GM18505 (cell line): Measurements from ENCODE around the gene TBX2.

Experiments used
- ATAC-seq: cut with Tn5 transposase; IDR thresholded peaks from one replicate; pipeline ENCODE4 v1.9.1; 2021; ENCODE audit not compliant: unreplicated experiment
- POLR2A ChIP-seq: IDR thresholded peaks from 4 replicates; pipeline ENCODE4 v1.6.1; 2011; ENCODE audit warnings: borderline replicate concordance; ENCODE audit not compliant: insufficient read depth, insufficient read length; ENCODE audit errors: extremely low read depth

TBX2 gene

GRCh38 chr17:61378658-61379456, 20.8 kb upstream of the TBX2 start:
- no peak for TF ChIP-seq POLR2A
- ATAC-seq, result no peak

GRCh38 chr17:61379457-61380216, 20.0 kb upstream of the TBX2 start:
- ATAC-seq, result no peak
- no peak for TF ChIP-seq POLR2A

GRCh38 chr17:61380217-61380835, 19.3 kb upstream of the TBX2 start:
- TF ChIP-seq POLR2A, result no peak
- ATAC-seq, result no peak

- no peak for TF ChIP-seq POLR2A
- ATAC-seq, result no peak
Measured at GRCh38 chr17:61380836-61381525, 18.7 kb upstream of the TBX2 start.

- TF ChIP-seq POLR2A, result no peak
- ATAC-seq, result no peak
Measured at GRCh38 chr17:61381537-61381936, 18.1 kb upstream of the TBX2 start.

DNA sequence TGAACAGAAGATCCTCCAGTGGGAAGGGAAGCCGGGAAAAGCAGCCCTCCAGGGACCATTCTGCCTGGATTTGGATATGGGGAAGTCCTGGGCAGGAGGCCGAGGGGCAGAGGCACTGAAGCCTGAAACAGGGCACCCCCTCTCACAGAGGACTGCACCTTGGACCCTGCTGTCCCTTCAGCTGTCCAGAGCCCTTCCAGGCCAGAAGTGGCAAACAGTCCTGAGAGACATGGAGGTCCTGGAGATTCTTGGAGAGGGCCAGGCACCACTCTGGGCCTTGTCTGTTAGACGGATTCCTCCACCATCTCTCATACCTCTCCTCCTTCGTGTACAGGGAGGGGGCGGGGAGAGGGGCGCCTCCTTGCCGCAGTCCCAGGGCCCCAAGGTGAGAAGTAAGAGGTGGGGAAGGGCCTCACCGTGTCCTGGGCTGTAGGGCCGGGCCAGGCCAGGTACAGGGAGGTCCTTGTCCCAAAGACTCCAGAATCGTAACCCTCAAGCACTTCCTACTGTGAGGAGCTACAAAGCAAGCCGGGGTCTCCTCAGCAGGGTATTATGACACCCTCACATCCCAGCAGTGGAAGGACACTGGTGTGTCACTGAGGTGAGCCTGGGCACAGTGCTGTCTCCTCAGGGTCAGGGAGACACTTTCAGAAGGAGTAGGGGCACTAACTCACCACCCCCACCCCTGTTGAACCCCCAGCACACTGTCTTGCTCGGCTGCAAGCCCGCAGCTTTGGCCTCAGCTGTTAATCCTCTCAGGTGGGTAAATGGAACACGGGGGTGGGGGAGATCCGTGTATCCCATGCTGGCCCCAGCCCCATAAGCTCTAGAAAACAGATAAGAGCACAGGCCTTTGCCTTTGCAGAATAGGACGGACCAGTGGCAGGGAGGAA, 16.6 kb upstream of the TBX2 start:
- no peak for ATAC-seq
- no peak for TF ChIP-seq POLR2A

DNA sequence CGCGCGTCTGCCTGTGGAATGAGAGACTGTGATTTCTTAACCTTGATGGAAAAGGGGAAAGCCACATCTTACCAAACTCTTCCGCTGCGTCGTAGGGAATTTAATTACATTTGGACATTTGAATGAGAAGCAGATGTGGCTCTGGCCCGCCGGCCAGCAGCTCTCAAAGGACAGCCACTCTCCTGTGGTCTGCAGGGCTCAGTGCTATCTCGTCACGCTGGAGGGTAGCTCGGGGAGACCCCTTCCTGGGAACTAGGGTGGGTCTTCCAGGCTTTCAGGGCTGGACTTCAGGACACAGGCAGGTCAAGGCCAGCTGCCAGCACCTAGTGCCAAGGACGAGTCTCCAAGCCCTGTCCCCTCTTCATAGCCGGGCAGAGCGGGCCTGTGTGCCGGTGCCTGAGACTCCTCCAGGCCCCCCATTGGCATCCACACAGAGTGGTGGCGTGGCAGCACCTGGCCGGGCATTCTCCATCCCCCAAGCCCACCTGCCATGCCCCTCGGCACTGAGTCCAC, 15.9 kb upstream of the TBX2 start:
- no peak for ATAC-seq
- no peak for TF ChIP-seq POLR2A

DNA sequence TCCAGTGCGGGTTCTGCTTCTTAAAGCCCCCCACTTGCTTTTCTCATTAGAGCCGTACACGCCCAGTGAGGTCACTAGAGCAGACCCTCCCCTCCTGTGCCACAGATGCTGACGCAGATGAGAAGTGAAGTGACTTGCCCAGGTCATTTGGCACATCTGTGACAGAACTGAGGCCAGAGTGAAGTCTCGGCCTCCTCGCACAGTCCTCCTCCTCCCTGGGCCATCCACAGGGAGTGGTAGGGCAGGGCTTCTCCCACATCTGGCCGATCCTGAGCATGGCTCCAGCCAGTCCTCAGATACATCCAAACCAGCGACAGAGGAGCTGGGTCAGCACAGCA, 15.3 kb upstream of the TBX2 start:
- no peak for TF ChIP-seq POLR2A
- no peak for ATAC-seq

GRCh38 chr17:61384692-61385576, 14.7 kb upstream of the TBX2 start:
- TF ChIP-seq POLR2A, result no peak
- no peak for ATAC-seq

GRCh38 chr17:61385577-61386236, 13.9 kb upstream of the TBX2 start:
- no peak for TF ChIP-seq POLR2A
- no peak for ATAC-seq

- ATAC-seq, result no peak
- TF ChIP-seq POLR2A, result no peak
Measured at GRCh38 chr17:61386251-61386650, 13.4 kb upstream of the TBX2 start.
